Hair follicle dermal papilla cell (primary cell): ENCODE results near the gene MAPK7. TPM values are rescaled to one million over a fixed set of nuclear protein-coding genes. Genes with fewer than 3 reads are reported as not detected.
A peak's percentile ranks its signal among the peaks of the same experiment; 100 is the strongest.

Experiments used
- small RNA-seq: library from RNA; depleted of rRNA; stranded (forward); fragments of <200 nt; gene quantifications from one replicate; pipeline ENCODE3, GENCODE V24; 2012
- total RNA-seq: library from RNA; depleted of rRNA; stranded (reverse); fragments of >200 nt; gene quantifications from 2 replicates; pipeline ENCODE4 v1.2.3, GENCODE V29; 2012

The MAPK7 gene
- total RNA-seq: 38.5 and 39.2 TPM in 2 replicates

DNA sequence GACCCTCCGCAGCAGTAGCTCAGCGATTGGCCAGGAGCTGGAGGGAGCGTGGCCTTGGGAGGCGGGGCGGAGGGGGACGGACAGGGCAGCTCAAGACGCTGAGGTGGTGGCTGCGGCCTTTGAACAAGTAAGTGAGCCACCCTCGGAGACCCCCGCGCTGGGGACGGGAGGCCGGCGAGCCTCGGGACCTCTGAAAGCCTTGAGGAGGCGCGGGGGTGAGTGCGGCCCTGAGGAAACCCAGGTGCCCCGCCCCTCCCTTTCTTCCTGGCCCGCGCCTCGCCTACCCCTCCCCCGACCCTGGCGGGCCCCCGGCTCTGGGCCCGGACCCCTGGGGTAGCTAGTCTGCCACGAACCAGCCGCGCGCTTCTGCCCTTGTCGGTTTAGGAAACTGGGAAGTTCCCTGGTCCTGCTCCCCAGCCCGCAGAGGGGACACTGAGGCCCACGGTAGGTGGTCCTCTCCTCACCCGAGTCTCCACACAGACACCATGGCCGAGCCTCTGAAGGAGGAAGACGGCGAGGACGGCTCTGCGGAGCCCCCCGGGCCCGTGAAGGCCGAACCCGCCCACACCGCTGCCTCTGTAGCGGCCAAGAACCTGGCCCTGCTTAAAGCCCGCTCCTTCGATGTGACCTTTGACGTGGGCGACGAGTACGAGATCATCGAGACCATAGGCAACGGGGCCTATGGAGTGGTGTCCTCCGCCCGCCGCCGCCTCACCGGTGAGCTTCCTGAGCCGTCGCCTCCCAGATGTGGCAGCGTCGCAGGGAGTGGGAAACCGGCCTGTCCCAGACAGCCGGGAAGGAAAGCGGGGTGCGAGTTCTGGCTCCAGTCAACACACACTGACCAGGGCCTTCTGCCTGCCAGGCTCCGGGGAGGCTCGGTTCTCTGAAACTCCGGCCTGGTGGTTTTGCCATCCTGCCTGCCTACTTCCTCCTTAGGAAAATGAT, at the start of gene MAPK7:
Gene MAPK7 (plus strand): TSS at position 83 of the 945 bp plus-strand sequence. CDS start 403 bp downstream, at position 486.

DNA sequence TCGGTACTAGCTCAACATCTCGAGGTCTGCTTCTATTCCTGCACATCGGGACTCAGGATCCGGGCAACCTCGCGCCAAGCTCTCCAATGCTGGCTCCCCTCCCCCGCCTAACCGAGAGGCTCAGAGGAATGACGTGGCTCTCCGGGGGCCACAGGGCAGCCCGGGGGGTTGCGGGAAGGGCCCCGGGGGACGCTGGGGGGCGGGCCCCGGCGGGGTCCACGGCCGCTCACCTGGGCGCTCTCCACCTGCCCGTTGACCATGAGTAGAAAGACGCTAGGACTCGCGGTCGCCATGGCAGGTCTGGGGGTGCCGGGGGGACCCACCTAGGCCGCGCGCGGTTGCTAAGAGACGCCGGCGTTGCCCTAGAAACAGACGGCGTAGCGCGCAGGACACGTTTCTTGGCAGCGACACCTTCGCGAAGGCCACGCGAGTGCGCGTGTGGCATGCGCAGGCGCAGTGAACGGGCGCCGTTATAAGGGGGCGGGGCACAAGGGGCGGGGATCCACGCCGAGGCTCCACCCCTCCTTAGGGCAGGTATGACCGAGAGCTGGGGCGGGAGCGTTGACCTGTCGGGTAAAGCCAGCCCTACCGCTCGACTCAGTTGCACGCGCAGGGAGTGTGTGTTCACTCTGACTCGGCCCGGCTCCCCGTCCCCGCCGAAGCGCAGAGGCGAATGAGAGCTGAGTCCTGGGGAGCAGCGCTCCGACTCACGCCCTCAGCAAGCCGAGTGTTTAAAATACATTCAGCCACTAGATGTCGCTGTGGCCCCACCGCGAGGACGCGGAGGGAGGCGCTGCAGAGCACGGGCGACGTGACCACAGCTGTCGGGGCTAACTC, 15.8 kb upstream of the MAPK7 start, which contains the start of gene B9D1:
Gene B9D1 (minus strand): TSS at position 447 of the 837 bp plus-strand sequence. CDS start 154 bp downstream, at position 293.

DNA sequence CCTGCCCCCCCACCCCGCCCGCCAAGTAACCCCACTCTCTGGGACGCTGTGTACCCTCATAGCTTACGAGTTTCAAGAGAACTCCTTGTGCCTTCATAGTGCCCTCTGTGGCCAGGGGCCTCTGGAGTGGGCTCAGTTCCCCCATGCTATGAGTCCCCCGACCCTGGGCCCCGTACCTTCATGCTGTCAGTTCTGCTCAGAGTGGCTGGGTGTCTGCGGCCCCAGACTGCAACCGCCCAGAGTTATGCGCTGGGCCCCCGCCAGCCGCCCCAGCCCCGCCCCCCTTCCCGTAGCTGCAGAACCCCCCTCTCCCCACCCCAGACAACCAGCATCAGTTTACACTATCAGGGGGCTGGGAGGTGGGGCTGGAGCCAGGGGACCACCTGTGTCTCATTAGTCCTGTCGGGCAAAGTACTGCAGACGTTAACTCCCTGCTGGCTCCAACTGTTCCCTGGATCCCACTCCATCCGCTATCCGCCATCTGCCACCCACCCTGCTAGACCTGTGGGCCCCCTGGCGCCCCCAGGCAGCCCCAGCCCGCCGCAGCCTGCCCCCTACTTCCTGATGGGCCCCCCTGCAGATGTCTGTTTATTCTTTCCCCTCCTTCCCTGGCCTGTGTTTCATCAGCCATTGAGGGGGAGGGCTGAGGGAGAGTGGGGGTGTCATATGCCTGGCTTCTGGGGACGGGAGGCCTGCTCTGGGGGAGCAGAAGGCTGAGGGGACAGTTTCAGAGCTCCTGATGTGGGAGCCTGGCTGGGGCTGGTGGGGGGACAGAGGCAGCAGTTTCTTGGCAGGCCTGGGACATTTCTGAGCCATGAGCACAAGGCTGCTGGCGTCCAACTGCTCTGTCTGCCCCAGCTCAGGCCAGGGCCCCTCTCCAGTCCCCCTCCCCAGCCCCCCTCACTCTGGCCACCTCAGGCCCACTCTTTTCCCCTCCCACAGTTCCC, 8.9 kb downstream of the MAPK7 start, which contains the start of gene MFAP4:
Gene MFAP4 (minus strand): TSS at position 217 of the 947 bp plus-strand sequence. CDS start 35 bp downstream, at position 182.

DNA sequence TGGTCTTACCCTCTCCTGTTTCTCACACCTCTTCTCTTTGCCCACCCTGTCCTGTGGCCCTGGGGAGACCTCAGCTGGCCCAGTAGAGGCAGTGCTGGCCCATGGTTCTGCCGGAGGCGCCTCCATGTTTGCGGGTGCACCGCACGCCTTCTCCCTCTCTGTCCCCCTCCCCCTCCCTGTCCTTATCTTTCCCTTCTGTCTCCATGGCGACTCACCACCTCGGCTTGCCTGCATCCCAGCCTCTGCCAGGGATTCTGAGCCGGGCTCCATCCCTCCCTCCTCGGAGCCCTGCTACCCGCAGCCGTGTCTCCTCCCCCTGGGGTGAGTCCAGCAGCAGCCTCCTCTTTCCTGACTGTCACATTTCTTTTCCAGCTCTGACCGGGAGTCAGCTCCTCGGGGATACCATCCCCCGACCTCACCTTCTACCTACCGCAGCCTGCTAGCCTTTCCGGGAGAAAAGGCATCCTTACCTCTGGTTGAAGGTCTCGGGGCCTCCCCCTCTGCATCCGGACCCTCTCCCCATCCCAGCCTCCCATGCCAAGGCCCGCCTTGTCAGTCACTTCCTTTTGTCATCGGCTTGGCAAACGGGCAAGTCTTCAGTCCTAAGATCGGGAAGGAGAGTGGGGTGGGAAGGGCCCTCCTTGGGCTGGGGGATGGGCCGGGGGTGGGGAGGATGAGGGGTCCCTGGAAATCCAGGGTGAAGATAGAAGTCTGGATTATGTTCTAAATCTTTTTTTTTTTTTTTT, 32.8 kb downstream of the MAPK7 start, which contains the start of gene RNF112:
Gene RNF112 (plus strand): TSS at position 358 of the 746 bp plus-strand sequence. CDS start 177 bp downstream, at position 535.

Small RNA genes lying within 50 kb of the gene (small RNA-seq; reads per million reads assigned to genes)
- gene MIR1180 (7.3 reads per million, percentile 86 among the genes with 10 or more reads in this experiment), gene RF00537 (not detected)

Other genes with a start within 250 kb of the MAPK7 start
- 23.2 and 28.1 TPM in 2 replicates for gene EPN2, start 141.1 kb upstream of the MAPK7 start, total RNA-seq
- 31.2 and 39.3 TPM in 2 replicates for gene B9D1, start 15.8 kb upstream of the MAPK7 start, total RNA-seq
- 97.8 and 132 TPM in 2 replicates for gene MFAP4, start 8.7 kb downstream of the MAPK7 start, total RNA-seq
- gene RNF112, start 32.7 kb downstream of the MAPK7 start, total RNA-seq: 4.0 and 9.1 TPM in 2 replicates
- gene SLC47A1, start 155.4 kb downstream of the MAPK7 start, total RNA-seq: 4.3 and 5.2 TPM in 2 replicates